GM19193 (cell line): ENCODE results near the gene F7.

Source experiments
- POLR2A ChIP-seq: IDR thresholded peaks from 4 replicates; pipeline ENCODE4 v1.6.1; 2011; ENCODE audit not compliant: insufficient read depth, insufficient read length; ENCODE audit errors: extremely low read depth

F7 gene

DNA sequence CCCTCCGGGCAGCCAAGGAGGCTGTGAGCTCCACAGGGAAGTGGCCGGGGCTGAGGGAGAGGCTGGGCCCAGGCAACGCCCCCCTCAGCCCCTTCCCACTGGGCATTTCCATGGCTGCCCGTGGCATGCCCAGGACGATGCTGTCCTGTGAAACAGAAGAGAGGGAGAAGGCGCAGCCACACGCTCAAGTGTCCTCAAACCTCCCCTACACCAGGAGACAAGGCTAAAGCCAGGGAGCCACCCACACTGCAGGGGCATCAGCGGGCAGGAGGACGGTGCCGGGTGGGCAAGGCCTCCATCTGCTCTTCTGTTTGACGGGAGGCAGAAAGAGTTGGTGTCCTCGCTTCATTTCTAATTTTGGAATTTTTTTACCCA is 38.7 kb downstream of the F7 start:
- TF ChIP-seq POLR2A: no peak

- TF ChIP-seq POLR2A: no peak
Measured at GRCh38 chr13:113145496-113145895, 39.9 kb downstream of the F7 start.

- TF ChIP-seq POLR2A: no peak
Measured at GRCh38 chr13:113145911-113146598, 40.5 kb downstream of the F7 start.

GRCh38 chr13:113146750-113147149 is 41.2 kb downstream of the F7 start:
- TF ChIP-seq POLR2A: no peak

GRCh38 chr13:113147206-113147605 is 41.6 kb downstream of the F7 start:
- no peak for TF ChIP-seq POLR2A

- TF ChIP-seq POLR2A: no peak
Measured at GRCh38 chr13:113148407-113148806, 42.8 kb downstream of the F7 start.

- no peak for TF ChIP-seq POLR2A
Measured at GRCh38 chr13:113148940-113149503, 43.4 kb downstream of the F7 start.

GRCh38 chr13:113149711-113150549 is 44.3 kb downstream of the F7 start:
- TF ChIP-seq POLR2A: no peak

- TF ChIP-seq POLR2A: no peak
Measured at GRCh38 chr13:113150550-113151365, 45.2 kb downstream of the F7 start.

DNA sequence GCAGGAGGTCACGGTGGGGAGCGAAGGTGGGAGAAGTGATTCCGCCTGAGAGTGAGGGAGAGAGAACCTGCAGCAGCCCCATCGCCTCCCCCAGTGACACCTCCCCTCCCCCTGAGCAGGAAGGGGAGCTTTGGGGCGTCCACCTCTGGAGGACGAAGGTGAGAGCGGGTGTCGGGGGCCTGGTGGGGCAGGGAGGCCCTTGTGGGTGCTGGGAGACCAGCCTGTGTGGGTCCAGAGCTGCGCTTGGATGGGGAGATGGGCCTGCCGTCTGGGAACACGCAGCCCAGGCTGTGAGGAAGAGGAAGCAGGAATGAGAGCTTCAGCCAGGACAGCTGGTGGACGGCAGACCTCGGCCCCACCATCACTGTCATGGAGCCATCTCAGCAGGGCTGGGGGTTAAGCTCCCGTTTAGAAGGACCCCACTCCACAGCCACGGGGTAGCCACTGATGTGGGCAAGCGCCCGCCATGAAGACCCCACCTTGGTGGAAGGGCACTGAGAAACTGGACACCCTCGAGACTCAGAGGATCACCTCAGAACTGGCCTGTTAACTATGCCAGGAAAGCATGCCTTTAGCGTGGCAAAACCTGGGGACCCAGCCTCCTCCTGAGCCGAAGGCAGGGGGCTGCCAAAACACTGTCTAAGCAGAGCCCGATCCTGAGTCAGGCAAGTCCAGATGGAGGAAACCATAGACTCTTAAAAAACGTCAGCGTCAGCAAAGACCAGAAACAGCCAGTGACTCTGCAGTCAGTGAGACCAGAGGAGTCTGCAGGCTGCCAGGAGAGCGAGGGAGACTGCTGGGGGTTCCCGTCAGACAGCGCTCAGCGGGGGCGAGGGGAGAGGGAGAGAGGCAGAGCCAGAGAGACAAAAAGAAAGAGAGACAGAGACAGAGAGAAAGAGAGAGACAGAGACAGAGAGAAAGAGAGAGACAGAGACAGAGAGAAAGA is 46.4 kb downstream of the F7 start:
- TF ChIP-seq POLR2A: no peak

DNA sequence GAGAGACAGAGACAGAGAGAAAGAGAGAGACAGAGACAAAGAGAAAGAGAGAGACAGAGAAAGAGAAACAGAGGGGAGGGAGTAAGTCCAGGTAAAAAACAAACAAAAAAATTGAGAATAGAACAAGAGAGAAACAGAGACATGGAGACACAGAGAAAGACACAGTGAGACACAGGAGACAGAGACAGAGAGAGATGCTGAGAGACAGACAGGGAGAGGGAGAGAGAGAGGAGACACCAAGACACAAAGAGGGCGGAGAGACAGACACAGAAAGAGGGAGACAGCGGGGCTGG is 47.0 kb downstream of the F7 start:
- TF ChIP-seq POLR2A: no peak

- no peak for TF ChIP-seq POLR2A
Measured at GRCh38 chr13:113152984-113153809, 47.6 kb downstream of the F7 start.
